WI38 (cell line): Measurements from ENCODE around the gene PTPRB.

Source experiments
- H3K4me3 ChIP-seq: 2 replicates; pipeline ENCODE4 v1.5.1; 2011; ENCODE audit warnings: low read depth, mild to moderate bottlenecking, control low read depth, low read length
- TF ChIP-seq, protein P1 (sequence below): IDR thresholded peaks from 2 replicates; pipeline ENCODE4 v1.5.1; 2012; ENCODE audit warnings: low read depth, mild to moderate bottlenecking, control low read depth, low read length

Gene PTPRB

DNA sequence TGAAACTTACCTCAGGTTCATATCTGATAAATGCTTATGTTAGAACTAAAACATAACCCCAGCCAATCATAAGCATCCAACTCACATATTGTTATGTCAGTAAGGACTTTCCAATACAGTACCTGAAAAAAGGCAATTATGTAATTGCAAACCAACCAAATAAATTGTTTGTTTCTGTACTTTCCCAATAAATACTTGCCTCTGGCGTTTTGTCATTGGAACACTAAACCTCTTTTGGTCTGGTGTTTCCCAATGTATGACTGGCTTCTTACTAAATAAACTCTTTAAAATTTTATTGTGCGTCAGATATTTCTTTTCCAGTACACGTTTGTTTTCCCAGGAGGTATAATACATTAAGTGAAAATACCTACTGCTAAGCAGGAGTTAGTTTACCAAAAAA is 6.7 kb upstream of the PTPRB start:
- no peak overlapping the region for H3K4me3 ChIP-seq
- TF ChIP-seq, protein P1, sequence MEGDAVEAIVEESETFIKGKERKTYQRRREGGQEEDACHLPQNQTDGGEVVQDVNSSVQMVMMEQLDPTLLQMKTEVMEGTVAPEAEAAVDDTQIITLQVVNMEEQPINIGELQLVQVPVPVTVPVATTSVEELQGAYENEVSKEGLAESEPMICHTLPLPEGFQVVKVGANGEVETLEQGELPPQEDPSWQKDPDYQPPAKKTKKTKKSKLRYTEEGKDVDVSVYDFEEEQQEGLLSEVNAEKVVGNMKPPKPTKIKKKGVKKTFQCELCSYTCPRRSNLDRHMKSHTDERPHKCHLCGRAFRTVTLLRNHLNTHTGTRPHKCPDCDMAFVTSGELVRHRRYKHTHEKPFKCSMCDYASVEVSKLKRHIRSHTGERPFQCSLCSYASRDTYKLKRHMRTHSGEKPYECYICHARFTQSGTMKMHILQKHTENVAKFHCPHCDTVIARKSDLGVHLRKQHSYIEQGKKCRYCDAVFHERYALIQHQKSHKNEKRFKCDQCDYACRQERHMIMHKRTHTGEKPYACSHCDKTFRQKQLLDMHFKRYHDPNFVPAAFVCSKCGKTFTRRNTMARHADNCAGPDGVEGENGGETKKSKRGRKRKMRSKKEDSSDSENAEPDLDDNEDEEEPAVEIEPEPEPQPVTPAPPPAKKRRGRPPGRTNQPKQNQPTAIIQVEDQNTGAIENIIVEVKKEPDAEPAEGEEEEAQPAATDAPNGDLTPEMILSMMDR: no peak

DNA sequence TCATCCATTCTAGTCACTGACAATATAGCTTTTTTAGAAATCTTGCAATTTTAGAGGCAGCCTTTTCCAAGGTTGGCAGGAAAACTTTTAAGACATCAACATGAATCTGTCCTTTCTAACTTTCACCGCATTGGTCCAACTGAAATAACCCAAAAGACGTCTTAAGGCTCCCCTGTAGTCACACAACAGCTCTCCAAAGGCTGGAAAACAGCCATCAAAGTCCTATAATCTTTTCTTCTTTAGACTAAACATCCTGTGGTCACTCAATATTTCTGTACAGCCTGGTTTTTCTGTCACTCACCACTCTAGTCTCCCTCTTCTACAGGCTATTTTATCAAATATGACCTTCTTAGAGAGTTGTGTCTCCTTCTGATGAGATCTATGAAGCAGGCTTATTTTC is 4.5 kb upstream of the PTPRB start:
- no peak overlapping the region for H3K4me3 ChIP-seq
- TF ChIP-seq, protein P1: no peak

DNA sequence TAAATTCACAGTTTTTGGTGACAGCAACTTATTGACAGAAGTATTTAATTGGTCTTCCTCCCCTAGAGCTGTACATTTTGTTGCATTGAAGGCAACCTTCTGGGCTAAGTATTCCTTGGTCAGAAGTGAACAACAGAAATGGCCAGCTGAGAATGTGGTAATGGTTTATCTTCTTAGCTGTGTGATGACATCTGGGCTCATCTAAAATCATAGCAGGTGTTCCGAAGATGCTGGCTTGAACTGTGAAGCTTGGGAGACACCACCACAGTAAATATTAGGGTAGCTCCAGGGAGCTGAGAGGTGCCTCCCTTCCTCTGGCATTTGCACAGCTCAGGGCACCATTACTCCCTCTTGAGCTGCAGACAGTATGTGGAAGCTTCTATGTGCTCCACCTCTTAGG is 3.7 kb upstream of the PTPRB start:
- TF ChIP-seq, protein P1: no peak
- H3K4me3 ChIP-seq: no peak overlapping the region

DNA sequence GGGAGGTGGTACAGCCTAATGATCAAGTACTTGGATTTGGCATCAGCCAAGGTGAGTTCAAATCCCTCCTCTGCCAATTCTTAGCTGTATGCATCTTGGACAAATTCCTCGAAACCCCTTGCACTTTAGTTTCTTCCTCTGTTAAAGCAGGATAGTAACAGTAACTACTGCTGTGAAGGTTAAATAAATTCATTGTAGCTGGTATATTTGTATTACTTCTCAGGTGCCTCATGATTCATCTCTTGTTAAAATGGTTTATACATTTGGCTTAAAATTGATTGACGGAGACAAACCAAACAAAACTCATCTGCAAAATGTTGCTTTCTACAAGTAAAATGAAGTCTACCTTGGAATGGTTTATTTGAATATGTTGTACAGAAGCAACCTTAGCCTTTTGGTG is 2.3 kb upstream of the PTPRB start:
- no peak overlapping the region for H3K4me3 ChIP-seq
- TF ChIP-seq, protein P1: no peak

DNA sequence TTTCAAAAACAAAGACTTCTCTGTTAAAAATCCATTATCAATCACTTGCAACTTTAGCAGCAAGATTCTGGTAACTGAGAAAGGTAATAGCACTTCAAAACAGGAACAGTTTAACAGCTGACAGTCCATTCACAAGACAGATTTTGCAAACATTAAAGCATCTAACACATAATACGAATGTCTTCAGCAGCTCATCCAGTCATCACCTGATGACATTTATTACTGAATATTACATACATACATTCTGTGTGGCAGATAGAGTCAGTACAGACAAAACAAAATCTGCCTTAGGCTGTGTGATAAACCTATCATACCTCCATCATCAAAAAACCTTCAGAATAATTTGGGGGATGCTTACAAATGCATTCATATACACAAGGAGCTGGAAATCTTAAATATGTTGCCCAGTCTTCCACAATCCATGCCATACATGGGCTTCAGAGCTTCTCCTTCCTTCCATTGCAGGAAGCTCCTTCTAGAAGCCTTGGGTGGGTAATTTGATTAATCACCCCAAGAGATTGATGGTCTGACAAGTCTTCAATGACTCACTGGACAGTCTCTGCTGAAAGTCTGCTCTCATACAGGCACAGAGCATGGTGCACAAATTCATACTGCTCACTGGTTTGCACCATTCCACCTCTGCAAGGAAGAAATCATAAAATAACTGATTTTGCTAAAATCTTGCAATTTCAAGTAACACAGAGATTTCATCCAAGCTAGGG is 1.6 kb upstream of the PTPRB start:
- H3K4me3 ChIP-seq: no peak overlapping the region
- TF ChIP-seq, protein P1: no peak

DNA sequence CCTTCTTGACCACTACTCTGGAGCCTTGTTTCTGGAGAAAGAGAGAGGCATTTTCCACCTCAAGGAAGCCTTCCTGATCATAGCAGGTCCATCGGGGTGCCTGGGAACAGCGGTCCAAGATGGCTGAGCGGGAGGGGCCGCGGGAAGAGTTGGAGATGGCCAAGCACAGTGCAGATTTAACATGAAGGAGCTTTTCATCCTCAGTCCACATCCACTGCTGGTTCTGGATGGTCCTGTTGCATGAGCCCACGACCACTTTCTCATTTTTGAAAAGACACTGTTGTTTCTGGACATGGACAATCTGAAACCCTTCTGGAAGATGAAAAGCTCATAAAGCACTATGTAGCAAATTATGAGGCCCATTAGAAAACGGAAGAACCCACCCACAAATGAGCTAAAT is 1.5 kb downstream of the PTPRB start:
- no peak overlapping the region for H3K4me3 ChIP-seq
- TF ChIP-seq, protein P1: no peak

DNA sequence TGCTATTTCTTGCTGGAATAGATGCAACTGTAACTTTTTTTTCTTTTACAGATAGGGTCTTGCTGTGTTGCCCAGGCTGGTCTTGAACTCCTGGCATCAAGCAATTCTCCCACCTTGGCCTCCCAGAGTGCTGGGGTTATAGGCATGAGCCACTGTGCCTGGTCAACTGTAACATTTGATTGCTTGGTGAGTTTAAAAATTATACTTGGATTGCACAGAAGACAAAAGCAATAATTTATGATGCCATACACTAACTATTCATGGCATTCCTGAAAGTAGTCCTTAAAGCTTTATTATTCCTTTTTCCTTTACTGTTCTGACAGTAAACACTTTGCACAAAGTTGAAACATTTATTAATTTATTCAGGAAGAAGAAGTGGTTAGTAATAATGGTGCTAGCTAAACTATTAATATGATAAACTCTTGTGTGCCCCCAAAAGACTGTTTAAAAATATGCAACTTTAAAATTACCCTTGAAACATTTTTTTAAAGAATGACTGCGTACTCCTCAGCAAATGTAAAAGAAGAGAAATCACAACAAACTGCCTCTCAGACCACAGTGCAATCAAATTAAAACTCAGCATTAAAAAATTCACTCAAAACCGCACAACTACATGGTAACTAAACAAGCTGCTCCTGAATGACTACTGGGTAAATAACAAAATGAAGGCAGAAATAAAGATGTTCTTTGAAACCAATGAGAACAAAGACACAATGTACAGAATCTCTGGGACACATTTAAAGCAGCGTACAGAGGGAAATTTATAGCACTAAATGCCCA is 8.3 kb downstream of the PTPRB start:
- no peak overlapping the region for H3K4me3 ChIP-seq
- TF ChIP-seq, protein P1: no peak
